HEK293 (cell line): ENCODE results near the gene LIPJ.

Experiments
- CTCF ChIA-PET: fragments of 350-600 bp; formaldehyde crosslinking; extraction: SDS; loops from one replicate; lab custom pipeline; 2021; ENCODE audit warnings: antibody characterized with exemption; lab: Yijun Ruan, JAX
- POLR2A ChIA-PET: fragments of 300-600 bp; formaldehyde crosslinking; extraction: SDS; loops from one replicate; lab custom pipeline; 2020; ENCODE audit warnings: antibody characterized with exemption, inconsistent platforms; lab: Yijun Ruan, JAX
- H3K27ac ChIP-seq: fragments of 200-500 bp; sonication (Bioruptor generic); 2 replicates; pipeline ENCODE4 v1.5.1; 2014; ENCODE audit warnings: low read depth, low read length, control low read depth, inconsistent platforms; ENCODE audit errors: extremely low read depth
- H3K36me3 ChIP-seq, 2 experiments: fragments of 200-500 bp in 1 of 2; sonication (Bioruptor generic) in 1 of 2; 1 replicate in 1 of 2; 2 replicates in 1 of 2; pipeline ENCODE4 v1.5.1; 2014 to 2017; ENCODE audit warnings: inconsistent platforms in 2 of 2, low read length in 2 of 2; ENCODE audit not compliant: control insufficient read depth in 2 of 2, insufficient read depth in 1 of 2
- H3K4me1 ChIP-seq: fragments of 200-500 bp; sonication (Bioruptor generic); 2 replicates; pipeline ENCODE4 v1.5.1; 2014; ENCODE audit warnings: mild to moderate bottlenecking, low read length, inconsistent platforms; ENCODE audit not compliant: control insufficient read depth, insufficient read depth
- H3K4me3 ChIP-seq: 2 replicates; pipeline ENCODE4 v1.5.1; 2011; ENCODE audit warnings: low read depth, mild to moderate bottlenecking, control low read depth, low read length, moderate library complexity
- H3K9me3 ChIP-seq: fragments of 200-500 bp; sonication (Bioruptor generic); 2 replicates; pipeline ENCODE4 v1.5.1; 2014; ENCODE audit warnings: low read depth, low read length, inconsistent platforms; ENCODE audit not compliant: control insufficient read depth, insufficient read depth
- INSM2 ChIP-seq: fragments of 450-650 bp; formaldehyde crosslinking; IDR thresholded peaks from 2 replicates; pipeline ENCODE4 v1.5.1; 2016; ENCODE audit warnings: missing biosample characterization, missing genetic modification characterization
- PRDM1 ChIP-seq: fragments of 450-650 bp; formaldehyde crosslinking; IDR thresholded peaks from 2 replicates; pipeline ENCODE4; 2016; ENCODE audit warnings: missing biosample characterization, missing genetic modification characterization
- PRDM10 ChIP-seq: fragments of 450-650 bp; formaldehyde crosslinking; IDR thresholded peaks from 2 replicates; pipeline ENCODE4 v1.5.1; 2016; ENCODE audit warnings: missing biosample characterization, missing genetic modification characterization
- PRDM6 ChIP-seq: fragments of 450-650 bp; formaldehyde crosslinking; IDR thresholded peaks from 2 replicates; pipeline ENCODE4 v1.5.1; 2017; ENCODE audit warnings: missing biosample characterization, missing genetic modification characterization
- ZBTB1 ChIP-seq: fragments of 450-650 bp; formaldehyde crosslinking; IDR thresholded peaks from 2 replicates; pipeline ENCODE4 v1.5.1; 2016; ENCODE audit warnings: missing biosample characterization, missing genetic modification characterization
- ZBTB44 ChIP-seq: fragments of 450-650 bp; IDR thresholded peaks from 2 replicates; pipeline ENCODE4 v1.5.1; 2018; ENCODE audit warnings: missing biosample characterization, mild to moderate bottlenecking, missing genetic modification characterization
- ZNF214 ChIP-seq: fragments of 450-650 bp; formaldehyde crosslinking; IDR thresholded peaks from 2 replicates; pipeline ENCODE4 v1.5.1; 2017; ENCODE audit warnings: missing biosample characterization, mild to moderate bottlenecking, missing genetic modification characterization, borderline replicate concordance
- ZNF302 ChIP-seq: fragments of 450-650 bp; formaldehyde crosslinking; IDR thresholded peaks from 2 replicates; pipeline ENCODE4 v1.5.1; 2016; ENCODE audit warnings: missing biosample characterization, missing genetic modification characterization, low read depth
- ZNF398 ChIP-seq: fragments of 450-650 bp; formaldehyde crosslinking; IDR thresholded peaks from 2 replicates; pipeline ENCODE4 v1.5.1; 2017; ENCODE audit warnings: missing biosample characterization, missing genetic modification characterization
- ZNF426 ChIP-seq: fragments of 450-650 bp; formaldehyde crosslinking; IDR thresholded peaks from 2 replicates; pipeline ENCODE4 v1.5.1; 2017; ENCODE audit warnings: missing biosample characterization, missing genetic modification characterization, mild to moderate bottlenecking, inconsistent platforms, moderate library complexity
- ZNF510 ChIP-seq: fragments of 450-650 bp; formaldehyde crosslinking; IDR thresholded peaks from 2 replicates; pipeline ENCODE4 v1.5.1; 2018; ENCODE audit warnings: mild to moderate bottlenecking, missing genetic modification characterization, missing biosample characterization; ENCODE audit not compliant: insufficient replicate concordance
- ZNF555 ChIP-seq: fragments of 450-650 bp; formaldehyde crosslinking; conservative IDR thresholded peaks from 2 replicates; pipeline ENCODE4 v1.5.1; 2017; ENCODE audit warnings: missing biosample characterization, mild to moderate bottlenecking, missing genetic modification characterization, inconsistent platforms
- ZNF561 ChIP-seq: fragments of 450-650 bp; IDR thresholded peaks from 2 replicates; pipeline ENCODE4 v1.5.1; 2018; ENCODE audit warnings: missing biosample characterization, missing genetic modification characterization, borderline replicate concordance
- ZNF629 ChIP-seq: fragments of 450-650 bp; formaldehyde crosslinking; IDR thresholded peaks from 2 replicates; pipeline ENCODE4 v1.5.1; 2017; ENCODE audit warnings: missing biosample characterization, missing genetic modification characterization
- ZNF639 ChIP-seq: fragments of 450-650 bp; formaldehyde crosslinking; IDR thresholded peaks from 2 replicates; pipeline ENCODE4 v1.5.1; 2016; ENCODE audit warnings: missing biosample characterization, missing genetic modification characterization
- ZNF704 ChIP-seq: fragments of 450-650 bp; formaldehyde crosslinking; IDR thresholded peaks from 2 replicates; pipeline ENCODE4 v1.5.1; 2016; ENCODE audit warnings: missing biosample characterization, missing genetic modification characterization
- ZNF707 ChIP-seq: fragments of 450-650 bp; formaldehyde crosslinking; IDR thresholded peaks from 2 replicates; pipeline ENCODE4 v1.5.1; 2016; ENCODE audit warnings: missing biosample characterization, missing genetic modification characterization
- ZXDB ChIP-seq: fragments of 450-650 bp; formaldehyde crosslinking; IDR thresholded peaks from 2 replicates; pipeline ENCODE4 v1.5.1; 2016; ENCODE audit warnings: missing biosample characterization, missing genetic modification characterization

Gene LIPJ

GRCh38 chr10:88586462-88586861, at the start of gene LIPJ:
Gene LIPJ, plus strand, starts transcription at chr10:88586762. Its CDS starts 3,926 bp downstream, at chr10:88590688.
- Histone ChIP-seq H3K36me3 (no peaks in the 10 kb centered on the region), H3K9me3 (no peaks in the 10 kb centered on the region), H3K4me1 (no peaks in the 10 kb centered on the region), H3K27ac (no peak within 1 kb of the TSS), H3K4me3 (no peak within 1 kb of the TSS)
- ChIA-PET POLR2A (no interaction called here), CTCF (interaction anchor here (0.7 kb wide), 1 partner anchor 205 kb away, joined by 4 read pairs; no protein-coding TSS in a partner anchor)
- TF ChIP-seq ZNF561 (no peak), ZBTB1 (tag by site-specific recombination) (no peak), ZNF302 (tag by site-specific recombination) (no peak), ZNF555 (tag by site-specific recombination) (no peak)

- ChIA-PET POLR2A (no interaction called here), CTCF (no interaction called here)
- H3K4me3 ChIP-seq, result no peak overlapping the region
- TF ChIP-seq PRDM10, result peak; percentile 89
- no peak for TF ChIP-seq PRDM6 (tag by site-specific recombination)
- no peak for TF ChIP-seq ZNF707
- peaks cover 30% of the 10 kb centered on the region for H3K4me1 ChIP-seq
- H3K36me3 ChIP-seq, result no peaks in the 10 kb centered on the region
- no peaks in the 10 kb centered on the region for H3K9me3 ChIP-seq
- no peak overlapping the region for H3K27ac ChIP-seq
These were observed 49.2 kb upstream of the LIPJ start for GRCh38 chr10:88537322-88537721.

- ChIA-PET POLR2A (no interaction called here), CTCF (no interaction called here)
- TF ChIP-seq ZNF398 (tag by site-specific recombination) (no peak), INSM2 (tag by site-specific recombination) (no peak), ZNF639 (no peak), ZNF510 (no peak), ZNF426 (tag by site-specific recombination) (no peak), ZNF704 (tag by site-specific recombination) (no peak), PRDM1 (tag by site-specific recombination) (no peak), ZNF214 (no peak), ZBTB44 (no peak), ZNF629 (tag by site-specific recombination) (no peak), ZXDB (no peak)
These were observed 48.5 kb upstream of the LIPJ start for GRCh38 chr10:88538048-88538447.

More at GRCh38 chr10:88538048-88538447, 48.5 kb upstream of the LIPJ start:
- H3K4me1 ChIP-seq, result peaks cover 37% of the 10 kb centered on the region
- H3K27ac ChIP-seq, result no peak overlapping the region
- H3K4me3 ChIP-seq, result no peak overlapping the region
- no peaks in the 10 kb centered on the region for H3K9me3 ChIP-seq
- H3K36me3 ChIP-seq, result no peaks in the 10 kb centered on the region
